Spleen (tissue), 11 donors: Measurements from ENCODE around the gene NPEPL1. TPM values are rescaled to one million over a fixed set of nuclear protein-coding genes. Genes with fewer than 3 reads are reported as not detected.

ENCODE experiments used
- DNase-seq: peaks from one replicate; pipeline ENCODE4 v3.0.0-alpha.2; 2020
- H3K27ac ChIP-seq, 8 donors: fragments of 200-600 bp; sonication (generic) in 7 of 8; 1 replicate in 4 of 8; 2 replicates in 4 of 8; pipeline versions ENCODE4 v1.5.0 to v1.8.0; 2016 to 2021; ENCODE audit warnings: inconsistent platforms in 4 of 8, mild to moderate bottlenecking in 4 of 8, moderate library complexity in 1 of 8
- H3K27me3 ChIP-seq, 7 donors: fragments of 200-600 bp; sonication (generic) in 6 of 7; replicated peaks in 1 of 7; 1 replicate in 4 of 7; 2 replicates in 3 of 7; pipeline versions ENCODE4 v1.5.0 to v1.8.0; 2016 to 2021; ENCODE audit warnings: inconsistent platforms in 3 of 7, mild to moderate bottlenecking in 1 of 7
- H3K36me3 ChIP-seq, 6 donors: fragments of 200-600 bp; sonication (generic) in 5 of 6; 1 replicate in 4 of 6; 2 replicates in 2 of 6; pipeline versions ENCODE4 v1.5.0 to v1.8.0; 2016 to 2021; ENCODE audit warnings: inconsistent platforms in 2 of 6
- H3K4me1 ChIP-seq, 6 donors: fragments of 200-600 bp; sonication (generic) in 5 of 6; 1 replicate in 3 of 6; 2 replicates in 3 of 6; pipeline versions ENCODE4 v1.5.0 to v1.8.0; 2016 to 2021; ENCODE audit warnings: inconsistent platforms in 3 of 6
- H3K4me3 ChIP-seq, 8 donors: fragments of 200-600 bp; sonication (generic) in 7 of 8; 1 replicate in 4 of 8; 2 replicates in 4 of 8; pipeline versions ENCODE4 v1.5.0 to v1.8.0; 2016 to 2021; ENCODE audit warnings: inconsistent platforms in 4 of 8, mild to moderate bottlenecking in 4 of 8, moderate library complexity in 2 of 8
- H3K9me3 ChIP-seq, 8 donors: fragments of 200-600 bp; sonication (generic) in 7 of 8; 1 replicate in 4 of 8; 2 replicates in 4 of 8; pipeline versions ENCODE4 v1.5.0 to v1.8.0; 2016 to 2021; ENCODE audit warnings: inconsistent platforms in 4 of 8
- POLR2A ChIP-seq, 3 donors: fragments of 450-650 bp; IDR thresholded peaks; one replicate each; pipeline ENCODE4 v1.5.1; 2017; ENCODE audit warnings: antibody characterized with exemption in 3 of 3, mild to moderate bottlenecking in 1 of 3
- POLR2AphosphoS5 ChIP-seq, 3 donors: sonication (generic); formaldehyde crosslinking; IDR thresholded peaks; one replicate each; pipeline ENCODE4 v1.5.1; 2017; ENCODE audit warnings: antibody characterized with exemption in 3 of 3
- WGBS, 5 donors: extraction: QIAGEN DNeasy Blood & Tissue Kit in 3 of 5; methylation state at CpG; one replicate each; pipeline versions ENCODE4 v1.1.5 to v1.1.7; 2013 to 2018; 5-methylcytosine and 5-hydroxymethylcytosine counted together
- intact Hi-C: fragments of 100-400 bp; cut with DNase I; formaldehyde crosslinking; loops from one replicate; pipeline ENCODE4 v1.15.0; 2023; ENCODE audit warnings: low total_unique reads
- polyA plus RNA-seq, 3 donors: library from polyadenylated mRNA; stranded (reverse); fragments of 200-250 nt; gene quantifications; one replicate each; pipeline ENCODE4 v1.2.1, GENCODE V29; 2013
- total RNA-seq, 7 donors: library from RNA; depleted of rRNA in 3 of 7; stranded (reverse); fragments of >200 nt in 3 of 7; fragmentation: NEBNext Ultra II Directional in 4 of 7; extraction: Animal tissue kit (Norgen Biotek cat#: 25700) in 4 of 7; gene quantifications; one replicate each; pipeline versions ENCODE4 v1.1.0 to v1.2.1, GENCODE V29; 2016 to 2021
- TF ChIP-seq, protein P1 (sequence below), 11 experiments: fragments of 200-600 bp in 7 of 11; fragments of 450-650 bp in 4 of 11; sonication (generic) in 4 of 11; IDR thresholded peaks in 8 of 11; conservative IDR thresholded peaks in 3 of 11; 1 replicate in 7 of 11; 2 replicates in 4 of 11; pipeline versions ENCODE4 v1.4.0 to v1.8.0; 2016 to 2021; ENCODE audit warnings: antibody characterized with exemption in 11 of 11, inconsistent platforms in 4 of 11, mild to moderate bottlenecking in 1 of 11
- donor health status: healthy with polysubstance abuse.
- donor health status: DM: no; HTN: no; CAD: no; lungs with moderate emphysema.
- donor health status: DM: no; HTN: no; CAD: no.
- donor health status: Bipolar disorder and iron deficiency.
- donor health status: healthy.
- donor health status: DM: no; HTN: no; CAD: no.
- donor health status: DM: yes; HTN: yes; CAD: no.

The NPEPL1 gene
- total and polyA plus RNA-seq, 10 donors, result 19.3 to 61.7 (median 56.2) TPM

DNA sequence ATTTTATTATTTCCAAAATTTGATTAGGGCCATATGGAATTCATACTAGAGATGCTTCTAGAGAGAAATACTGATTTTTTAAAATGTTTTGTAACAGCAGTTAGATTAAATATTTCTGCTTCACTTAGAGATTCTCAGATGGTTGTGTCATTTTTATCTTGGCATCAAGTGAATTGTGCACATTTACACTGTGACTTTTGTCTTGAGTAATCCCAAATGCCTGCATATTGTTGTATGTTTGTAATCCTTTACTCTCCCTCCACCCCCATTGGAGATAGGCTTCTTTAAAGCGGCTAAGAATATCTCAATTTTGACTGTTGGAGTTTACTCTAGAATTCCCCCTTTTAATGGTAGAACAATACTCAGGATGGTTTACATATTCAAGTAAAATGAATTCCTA is 22.5 kb upstream of the NPEPL1 start:
- Histone ChIP-seq H3K4me1 (peaks cover 0 to 27% (median 7%) of the 10 kb centered on the region in 6 donors), H3K36me3 (peaks cover 3 to 98% (median 63%) of the 10 kb centered on the region in 6 donors), H3K9me3 (no peaks in the 10 kb centered on the region), H3K27ac (no peak overlapping the region), H3K4me3 (no peak overlapping the region), H3K27me3 (no peaks in the 10 kb centered on the region)
- DNase-seq, result no peak
- WGBS, 5 donors, result 93 to 100% (median 98%) methylated on average over 1 of the region's 1 CpG
- TF ChIP-seq, protein P1, sequence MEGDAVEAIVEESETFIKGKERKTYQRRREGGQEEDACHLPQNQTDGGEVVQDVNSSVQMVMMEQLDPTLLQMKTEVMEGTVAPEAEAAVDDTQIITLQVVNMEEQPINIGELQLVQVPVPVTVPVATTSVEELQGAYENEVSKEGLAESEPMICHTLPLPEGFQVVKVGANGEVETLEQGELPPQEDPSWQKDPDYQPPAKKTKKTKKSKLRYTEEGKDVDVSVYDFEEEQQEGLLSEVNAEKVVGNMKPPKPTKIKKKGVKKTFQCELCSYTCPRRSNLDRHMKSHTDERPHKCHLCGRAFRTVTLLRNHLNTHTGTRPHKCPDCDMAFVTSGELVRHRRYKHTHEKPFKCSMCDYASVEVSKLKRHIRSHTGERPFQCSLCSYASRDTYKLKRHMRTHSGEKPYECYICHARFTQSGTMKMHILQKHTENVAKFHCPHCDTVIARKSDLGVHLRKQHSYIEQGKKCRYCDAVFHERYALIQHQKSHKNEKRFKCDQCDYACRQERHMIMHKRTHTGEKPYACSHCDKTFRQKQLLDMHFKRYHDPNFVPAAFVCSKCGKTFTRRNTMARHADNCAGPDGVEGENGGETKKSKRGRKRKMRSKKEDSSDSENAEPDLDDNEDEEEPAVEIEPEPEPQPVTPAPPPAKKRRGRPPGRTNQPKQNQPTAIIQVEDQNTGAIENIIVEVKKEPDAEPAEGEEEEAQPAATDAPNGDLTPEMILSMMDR (IDR thresholded peaks at IDR 0.05 in 8 of 11, conservative IDR thresholded peaks at IDR 0.05 in 3 of 11), result no peak
- TF ChIP-seq POLR2A (IDR thresholded peaks at IDR 0.05), result no peak
- no peak for TF ChIP-seq POLR2AphosphoS5 (IDR thresholded peaks at IDR 0.05)
- intact Hi-C loops, result no loop called here

DNA sequence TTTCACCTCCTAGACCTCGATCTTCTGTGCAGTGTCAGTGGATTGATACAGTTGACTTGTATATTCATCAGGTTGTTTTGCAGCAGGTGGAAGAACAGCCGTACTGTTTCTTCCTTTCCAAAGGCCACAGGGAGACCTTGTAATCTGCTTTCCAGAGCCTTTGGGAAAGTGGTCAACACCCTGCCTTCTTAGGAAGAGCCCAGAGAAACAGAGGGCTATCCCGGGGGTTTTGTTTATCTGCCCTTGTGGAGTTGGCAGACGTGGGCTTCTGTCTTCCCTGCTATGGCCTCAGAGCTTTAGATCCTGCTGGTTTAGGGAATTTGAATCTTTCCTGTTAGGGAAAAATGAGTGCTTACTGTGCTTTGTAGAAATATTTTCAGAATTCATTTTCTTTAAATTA is 21.9 kb upstream of the NPEPL1 start:
- Histone ChIP-seq H3K36me3 (peaks cover 3 to 98% (median 68%) of the 10 kb centered on the region in 6 donors), H3K4me3 (no peak overlapping the region), H3K27me3 (no peaks in the 10 kb centered on the region), H3K27ac (no peak overlapping the region), H3K4me1 (peaks cover 0 to 21% (median 7%) of the 10 kb centered on the region in 6 donors), H3K9me3 (no peaks in the 10 kb centered on the region)
- TF ChIP-seq, protein P1 (IDR thresholded peaks at IDR 0.05 in 8 of 11, conservative IDR thresholded peaks at IDR 0.05 in 3 of 11), result no peak
- TF ChIP-seq POLR2AphosphoS5 (IDR thresholded peaks at IDR 0.05) (no peak), POLR2A (IDR thresholded peaks at IDR 0.05) (no peak)
- intact Hi-C loops, result no loop called here
- DNase-seq, result no peak
- 79 to 87% (median 84%) methylated on average over 4 of the region's 4 CpGs for WGBS, 5 donors

DNA sequence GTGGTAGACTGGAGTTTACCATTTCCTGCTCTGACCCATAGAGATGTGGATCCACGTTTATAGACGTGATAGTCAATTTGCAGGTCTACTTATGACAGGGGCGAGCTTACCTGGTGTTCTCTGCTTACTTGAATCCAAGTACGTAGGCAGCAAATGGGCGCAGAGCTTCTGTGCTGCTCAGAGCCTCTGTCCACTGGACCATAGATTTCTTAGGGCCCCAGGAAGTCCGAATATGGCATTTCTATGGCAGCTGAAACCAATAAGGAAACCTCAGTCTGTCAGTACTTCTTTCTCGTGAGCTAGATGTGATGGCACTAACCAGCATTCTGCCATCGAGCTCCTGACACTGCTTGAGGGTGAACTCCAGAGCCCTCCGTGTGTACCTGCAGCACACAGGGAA is 19.5 kb upstream of the NPEPL1 start:
- no peaks in the 10 kb centered on the region for H3K27me3 ChIP-seq
- no peak overlapping the region for H3K4me3 ChIP-seq
- DNase-seq, result no peak
- no peak overlapping the region for H3K27ac ChIP-seq
- TF ChIP-seq POLR2A (IDR thresholded peaks at IDR 0.05), result no peak
- TF ChIP-seq, protein P1 (IDR thresholded peaks at IDR 0.05 in 8 of 11, conservative IDR thresholded peaks at IDR 0.05 in 3 of 11), result no peak
- no peak for TF ChIP-seq POLR2AphosphoS5 (IDR thresholded peaks at IDR 0.05)
- WGBS, 5 donors, result 95 to 98% (median 97%) methylated on average over 9 of the region's 9 CpGs
- peaks cover 0 to 11% (median 6%) of the 10 kb centered on the region in 6 donors for H3K4me1 ChIP-seq
- H3K9me3 ChIP-seq, result no peaks in the 10 kb centered on the region
- intact Hi-C loops, result no loop called here
- H3K36me3 ChIP-seq, result peaks cover 7 to 99% (median 74%) of the 10 kb centered on the region in 6 donors

DNA sequence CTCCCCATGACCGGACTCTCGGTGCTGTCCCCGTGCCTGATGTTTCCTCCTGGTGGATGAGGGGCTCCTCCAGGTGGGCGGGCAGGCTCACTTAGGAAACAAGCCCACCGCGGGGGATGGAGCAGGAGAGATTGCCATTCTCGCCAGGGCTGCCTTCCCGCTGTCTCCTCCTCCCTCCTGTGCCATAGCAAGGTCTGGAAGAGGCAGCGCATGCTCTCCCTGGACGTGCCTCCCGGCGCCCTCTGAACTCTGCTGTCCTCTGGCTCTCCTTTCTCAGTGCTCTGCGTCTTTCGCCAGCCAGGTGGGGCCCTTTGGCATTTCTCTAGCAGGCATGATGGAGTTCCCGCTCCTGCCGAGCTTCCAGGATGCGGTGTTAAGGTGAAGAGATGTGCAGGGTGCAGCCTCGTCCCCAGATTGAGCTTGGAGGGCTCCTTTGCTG is 17.4 kb upstream of the NPEPL1 start:
- TF ChIP-seq, protein P1 (IDR thresholded peaks at IDR 0.05 in 8 of 11, conservative IDR thresholded peaks at IDR 0.05 in 3 of 11), result no peak
- peak in 2 of 3 donors; percentile 11 to 33 for TF ChIP-seq POLR2AphosphoS5 (IDR thresholded peaks at IDR 0.05)
- Histone ChIP-seq H3K27ac (no peak overlapping the region), H3K4me3 (no peak overlapping the region), H3K27me3 (no peaks in the 10 kb centered on the region), H3K36me3 (peaks cover 5 to 100% (median 70%) of the 10 kb centered on the region in 6 donors), H3K4me1 (peaks cover 0 to under 1% (median 0%) of the 10 kb centered on the region in 6 donors), H3K9me3 (no peaks in the 10 kb centered on the region)
- DNase-seq, result no peak
- WGBS, 5 donors, result 92 to 96% (median 95%) methylated on average over 14 to 18 of the region's 18 CpGs
- intact Hi-C loops, result no loop called here
